Retinal pigment epithelial cell (primary cell): Measurements from ENCODE around the gene SLC38A8.

Source experiments
- DNase-seq: peaks from one replicate; pipeline ENCODE4 v3.0.0-alpha.2; 2010; ENCODE audit warnings: low read depth
- H3K4me3 ChIP-seq: 2 replicates; pipeline ENCODE4 v1.5.1; 2011; ENCODE audit warnings: mild to moderate bottlenecking, low read length, control low read depth, moderate library complexity
- CTCF ChIP-seq: conservative IDR thresholded peaks from 2 replicates; pipeline ENCODE4 v1.5.1; 2011; ENCODE audit warnings: low read depth, low read length, control low read depth, inconsistent platforms

The SLC38A8 gene

GRCh38 chr16:84050316-84050715, 7.7 kb upstream of the SLC38A8 start:
- no peak for DNase-seq
- no peak overlapping the region for H3K4me3 ChIP-seq

GRCh38 chr16:84049403-84050060, 6.9 kb upstream of the SLC38A8 start:
- no peak for TF ChIP-seq CTCF
- H3K4me3 ChIP-seq: no peak overlapping the region
- no peak for DNase-seq

More at GRCh38 chr16:84050316-84050715, 7.7 kb upstream of the SLC38A8 start:
- TF ChIP-seq CTCF: no peak

- no peak for TF ChIP-seq CTCF
Measured at GRCh38 chr16:84048871-84049270, 6.3 kb upstream of the SLC38A8 start.

GRCh38 chr16:84048270-84048669, 5.7 kb upstream of the SLC38A8 start:
- TF ChIP-seq CTCF: peak; percentile 42
- no peak for DNase-seq

More at GRCh38 chr16:84048871-84049270, 6.3 kb upstream of the SLC38A8 start:
- H3K4me3 ChIP-seq: no peak overlapping the region
- DNase-seq: no peak

GRCh38 chr16:84047626-84048025, 5.0 kb upstream of the SLC38A8 start:
- no peak for TF ChIP-seq CTCF
- no peak for DNase-seq
- H3K4me3 ChIP-seq: no peak overlapping the region

More at GRCh38 chr16:84048270-84048669, 5.7 kb upstream of the SLC38A8 start:
- no peak overlapping the region for H3K4me3 ChIP-seq

- no peak for DNase-seq
- no peak for TF ChIP-seq CTCF
Measured at GRCh38 chr16:84047206-84047605, 4.6 kb upstream of the SLC38A8 start.

GRCh38 chr16:84045818-84046470, 3.3 kb upstream of the SLC38A8 start:
- H3K4me3 ChIP-seq: no peak overlapping the region
- TF ChIP-seq CTCF: no peak
- DNase-seq: no peak

More at GRCh38 chr16:84047206-84047605, 4.6 kb upstream of the SLC38A8 start:
- no peak overlapping the region for H3K4me3 ChIP-seq
